Transverse colon (tissue), 4 donors: Measurements from ENCODE around the gene ATP6V1B1.

Experiments
- CTCF ChIP-seq, 5 experiments: fragments of 200-600 bp in 3 of 5; fragments of 450-650 bp in 2 of 5; sonication (generic) in 3 of 5; IDR thresholded peaks; 1 replicate in 2 of 5; 2 replicates in 3 of 5; pipeline ENCODE4 v1.5.1; 2016 to 2017; ENCODE audit warnings: antibody characterized with exemption in 5 of 5, inconsistent platforms in 3 of 5, mild to moderate bottlenecking in 2 of 5, moderate library complexity in 1 of 5
- EP300 ChIP-seq: sonication (generic); formaldehyde crosslinking; IDR thresholded peaks from one replicate; pipeline ENCODE4 v1.6.1; 2017; ENCODE audit warnings: antibody characterized with exemption, low read depth
- POLR2A ChIP-seq: fragments of 450-650 bp; IDR thresholded peaks from one replicate; pipeline ENCODE4 v1.6.1; 2016; ENCODE audit warnings: antibody characterized with exemption, mild to moderate bottlenecking, moderate library complexity
- POLR2AphosphoS5 ChIP-seq, 3 donors: sonication (generic); formaldehyde crosslinking; IDR thresholded peaks; one replicate each; pipeline ENCODE4 v1.6.1; 2016; ENCODE audit warnings: antibody characterized with exemption in 3 of 3

DNA sequence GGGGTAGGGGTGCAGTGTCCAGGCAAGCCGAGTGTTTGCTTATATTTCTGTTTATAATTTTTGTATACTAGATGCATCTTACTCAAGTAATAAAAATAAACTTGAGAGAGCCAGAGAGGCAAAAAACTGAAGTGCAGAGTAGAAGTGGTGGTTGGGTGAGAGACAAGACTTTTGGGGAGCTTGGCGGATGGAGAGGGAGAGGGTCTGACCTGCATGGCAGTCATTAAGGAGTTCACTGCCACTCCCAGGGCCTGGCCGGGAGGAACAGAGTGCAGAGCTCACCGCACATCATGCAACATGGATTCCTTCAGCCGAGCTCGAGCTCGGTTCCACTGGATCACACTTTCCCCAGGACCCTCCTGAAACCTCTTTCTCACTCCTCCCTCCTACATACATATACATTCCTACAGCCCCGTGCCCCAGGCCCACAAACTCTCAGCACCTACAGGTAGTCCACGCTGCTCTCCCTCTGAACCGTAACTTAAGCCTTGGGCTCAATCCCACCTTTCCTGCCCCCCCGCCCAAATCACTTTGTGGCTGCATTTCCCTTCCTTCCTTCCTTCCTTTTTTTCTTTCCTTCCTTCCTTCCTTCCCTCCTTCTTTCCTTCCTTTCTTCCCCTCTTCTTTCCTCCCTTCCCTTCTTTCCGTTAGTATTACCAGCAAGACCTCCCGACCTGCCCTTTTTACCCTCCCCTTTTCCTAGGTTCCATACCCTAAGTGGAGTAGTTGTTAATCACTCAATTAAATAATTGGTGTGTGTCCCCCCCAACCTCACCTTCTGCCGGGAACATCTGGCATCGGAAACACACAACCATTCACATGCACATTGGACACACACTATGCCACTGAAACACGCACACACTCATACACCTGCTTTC lies 37.1 kb upstream of the ATP6V1B1 start:
- TF ChIP-seq CTCF (IDR thresholded peaks at IDR 0.05) (no peak), POLR2A (no peak), POLR2AphosphoS5 (IDR thresholded peaks at IDR 0.05) (no peak), EP300 (no peak)
